Right ventricle myocardium superior (tissue), 1 donor: ENCODE measurements around the gene GFI1B. TPM values are rescaled to one million over a fixed set of nuclear protein-coding genes. Genes with fewer than 3 reads are reported as not detected.
"Not testable (repeated sequence)": the region's sequence is repeated elsewhere in the genome, so short reads cannot be mapped to it uniquely, and the experiment has no call there.

Source experiments
- ATAC-seq: fragments of 200-7000 bp; cut with Tn5 transposase; one replicate; pipeline ENCODE4 v1.9.1; 2020; ENCODE audit warnings: mild to moderate bottlenecking; ENCODE audit not compliant: poor library complexity
- DNase-seq: peaks from one replicate; pipeline ENCODE4 v3.0.0-alpha.2; 2020
- intact Hi-C: fragments of 100-400 bp; cut with DNase I; formaldehyde crosslinking; loops from one replicate; pipeline ENCODE4 v1.11.2; 2022
- microRNA-seq: library from miRNA; unstranded; fragments of <30 nt; microRNA quantifications from one replicate; pipeline ENCODE4 v1.2.0, GENCODE V29; 2020
- total RNA-seq: library from RNA; stranded (reverse); fragmentation: NEBNext Ultra II Directional; extraction: Animal tissue kit (Norgen Biotek cat#: 25700); gene quantifications from one replicate; pipeline ENCODE4 v1.2.1, GENCODE V29; 2021
- donor health status: DM: no; HTN: yes; CAD: no; lungs with severe emphysema.

GFI1B gene
- total RNA-seq, 1 donor from 2014 or later, result not detected

- ATAC-seq, result no peak
- intact Hi-C loops, result no loop called here
- DNase-seq, result no peak
Observed at GRCh38 chr9:133037775-133038515, 59.5 kb downstream of the GFI1B start.

- intact Hi-C loops, result loop anchor here (5.0 kb wide), 1 partner anchor 56 kb away; no protein-coding TSS in a partner anchor
Observed at GRCh38 chr9:133040892-133041479, 62.5 kb downstream of the GFI1B start.

More at GRCh38 chr9:133040892-133041479, 62.5 kb downstream of the GFI1B start:
- DNase-seq, result peak; percentile 75
- ATAC-seq, result not testable (repeated sequence)

Small RNA genes within 50 kb of the gene (microRNA-seq; reads per million reads assigned to microRNA genes)
- gene MIR548AW, result 1.6 reads per million

Other genes starting within 250 kb of the GFI1B start
- 0.22 TPM for gene AK8, start 100.4 kb upstream of the GFI1B start, total RNA-seq
- 3.5 TPM for gene SPACA9, start 99.8 kb upstream of the GFI1B start, total RNA-seq
- 45.9 TPM for gene TSC1, start 34.1 kb upstream of the GFI1B start, total RNA-seq
- gene GTF3C5, start 52.3 kb downstream of the GFI1B start, total RNA-seq, result 49.0 TPM
- gene CEL, start 83.3 kb downstream of the GFI1B start, total RNA-seq, result 7.3 TPM
- 33.1 TPM for gene RALGDS, start 142.5 kb downstream of the GFI1B start, total RNA-seq
- gene GBGT1, start 185.2 kb downstream of the GFI1B start, total RNA-seq, result 6.4 TPM
- gene OBP2B, start 230.6 kb downstream of the GFI1B start, total RNA-seq, result not detected